ENCODE measurements around the gene TRIM17.

The TRIM17 gene

GRCh38 chr1:228361314-228362140 is 55.1 kb downstream of the TRIM17 start:
- H3K27ac ChIP-seq = no peak overlapping the region
- DNase-seq (ENCODE audit: low read depth, low spot score) = no peak

- H3K27ac ChIP-seq = no peak overlapping the region
- no peak for DNase-seq (ENCODE audit: low read depth, low spot score)
These were observed 55.9 kb downstream of the TRIM17 start for GRCh38 chr1:228360533-228361313.

GRCh38 chr1:228359613-228360532 is 56.8 kb downstream of the TRIM17 start:
- no peak for DNase-seq (ENCODE audit: low read depth, low spot score)
- H3K27ac ChIP-seq = no peak overlapping the region

GRCh38 chr1:228358764-228359612 is 57.7 kb downstream of the TRIM17 start:
- no peak for DNase-seq (ENCODE audit: low read depth, low spot score)
- H3K27ac ChIP-seq = no peak overlapping the region

GRCh38 chr1:228358039-228358763 is 58.5 kb downstream of the TRIM17 start:
- no peak overlapping the region for H3K27ac ChIP-seq
- DNase-seq (ENCODE audit: low read depth, low spot score) = peak; percentile 10

All from epithelial cell of prostate (primary cell).